OCI-LY7 (cell line): ENCODE results near the gene BAIAP2. TPM values are rescaled to one million over a fixed set of nuclear protein-coding genes. Genes with fewer than 3 reads are reported as not detected.
A peak's percentile ranks its signal among the peaks of the same experiment; 100 is the strongest.

Experiments
- BruUV-seq: library from RNA; stranded (reverse); fragments of 400-500 nt; replicated peaks from 2 replicates; lab custom pipeline; 2021; lab: Mats Ljungman, UMichigan
- CTCF ChIA-PET: fragments of 300-600 bp; sonication (Branson Sonifier 250); formaldehyde crosslinking; loops from one replicate; lab custom pipeline; 2022; ENCODE audit warnings: antibody characterized with exemption; ENCODE audit not compliant: unreplicated experiment; lab: Charles Lee
- POLR2A ChIA-PET: fragments of 300-600 bp; sonication (Branson Sonifier 250); formaldehyde crosslinking; loops from one replicate; lab custom pipeline; 2022; ENCODE audit warnings: antibody characterized with exemption; lab: Charles Lee
- DNase-seq: peaks from one replicate; pipeline ENCODE4 v3.0.0-alpha.2; 2015; ENCODE audit warnings: low spot score
- H2AFZ ChIP-seq: fragments of 200-600 bp; sonication (generic), shearing (Covaris generic); 2 replicates; pipeline ENCODE4 v1.6.1; 2014; ENCODE audit warnings: mild to moderate bottlenecking, antibody characterized with exemption, low read length, moderate library complexity
- H3K27ac ChIP-seq: fragments of 200-600 bp; sonication (generic); 2 replicates; pipeline ENCODE4 v1.5.1; 2014; ENCODE audit warnings: mixed run types, low read depth, mild to moderate bottlenecking, moderate library complexity, low read length, inconsistent platforms; ENCODE audit not compliant: poor library complexity, severe bottlenecking
- H3K36me3 ChIP-seq: fragments of 200-600 bp; sonication (generic); 2 replicates; pipeline ENCODE4 v1.6.1; 2014; ENCODE audit warnings: mild to moderate bottlenecking, antibody characterized with exemption, low read length, moderate library complexity, mixed read lengths; ENCODE audit not compliant: insufficient read depth
- H3K4me1 ChIP-seq: fragments of 200-600 bp; sonication (generic); 2 replicates; pipeline ENCODE4 v1.5.1; 2014; ENCODE audit warnings: mild to moderate bottlenecking, low read length; ENCODE audit not compliant: insufficient read depth, poor library complexity, severe bottlenecking
- H3K4me2 ChIP-seq: fragments of 200-600 bp; sonication (generic); 2 replicates; pipeline ENCODE4 v1.6.1; 2014; ENCODE audit warnings: mild to moderate bottlenecking, low read length
- H3K4me3 ChIP-seq: fragments of 200-600 bp; sonication (generic); 2 replicates; pipeline ENCODE4 v1.5.1; 2014; ENCODE audit warnings: mild to moderate bottlenecking, low read depth, low read length; ENCODE audit not compliant: poor library complexity, severe bottlenecking
- H3K79me2 ChIP-seq: fragments of 200-600 bp; sonication (generic); 2 replicates; pipeline ENCODE4 v1.6.1; 2016; ENCODE audit warnings: low read depth, mild to moderate bottlenecking, low read length, moderate library complexity, mixed read lengths; ENCODE audit not compliant: insufficient read depth
- H3K9me2 ChIP-seq: fragments of 200-600 bp; sonication (generic); 2 replicates; pipeline ENCODE4 v1.6.1; 2016; ENCODE audit warnings: mild to moderate bottlenecking, low read length, mixed read lengths; ENCODE audit not compliant: insufficient read depth
- H3K9me3 ChIP-seq: fragments of 200-600 bp; sonication (generic); 2 replicates; pipeline ENCODE4 v1.6.1; 2014; ENCODE audit warnings: mild to moderate bottlenecking, mixed run types, low read length, mixed read lengths
- H4K20me1 ChIP-seq: fragments of 200-600 bp; sonication (generic); 2 replicates; pipeline ENCODE4 v1.6.1; 2014; ENCODE audit warnings: mild to moderate bottlenecking, antibody characterized with exemption, low read length, moderate library complexity, mixed read lengths; ENCODE audit not compliant: insufficient read depth
- CTCF ChIP-seq: fragments of 200-600 bp; sonication (generic); conservative IDR thresholded peaks from 2 replicates; pipeline ENCODE4 v1.5.1; 2014; ENCODE audit warnings: mild to moderate bottlenecking, antibody characterized with exemption, low read length, moderate library complexity, mixed read lengths
- EZH2phosphoT487 ChIP-seq: fragments of 200-600 bp; sonication (generic); IDR thresholded peaks from 2 replicates; pipeline ENCODE4 v1.6.1; 2018; ENCODE audit warnings: low read depth, borderline replicate concordance, mild to moderate bottlenecking, mixed run types, antibody characterized with exemption, low read length, moderate library complexity, mixed read lengths
- intact Hi-C: fragments of 100-400 bp; cut with micrococcal nuclease; formaldehyde crosslinking; loops from one replicate; pipeline ENCODE4 v1.10.0; 2022; ENCODE audit not compliant: unreplicated experiment
- total RNA-seq, 2 experiments: library from RNA; depleted of rRNA in 1 of 2; stranded (reverse); fragments of >200 nt in 1 of 2; shearing (Covaris generic) in 1 of 2; gene quantifications; 2 replicates each; pipeline ENCODE4 v1.2.3, GENCODE V29; 2014 to 2022

BAIAP2 gene
- total RNA-seq, 2 experiments from 2014 or later: 2.1 to 2.3 TPM

GRCh38 chr17:80992077-80992947 lies 42.6 kb upstream of the BAIAP2 start:
- no peaks in the 10 kb centered on the region for H3K36me3 ChIP-seq
- H2AFZ ChIP-seq: peak overlapping the region; percentile 82; the same call in 1 of the 2 replicates
- BruUV-seq: no TSS peak
- peak overlapping the region; percentile 68 for H3K4me2 ChIP-seq
- ChIA-PET CTCF (no interaction called here), POLR2A (no interaction called here)
- H3K4me1 ChIP-seq: no peaks in the 10 kb centered on the region
- H3K79me2 ChIP-seq: no peaks in the 10 kb centered on the region
- TF ChIP-seq CTCF (no peak), EZH2phosphoT487 (peak; percentile 94; the same call in 1 of the 2 replicates)
- no peaks in the 10 kb centered on the region for H4K20me1 ChIP-seq
- H3K4me3 ChIP-seq: peak overlapping the region; percentile 82
- intact Hi-C loops: no loop called here
- no peak overlapping the region for H3K27ac ChIP-seq
- DNase-seq: no peak
- H3K9me2 ChIP-seq: no peaks in the 10 kb centered on the region
- no peaks in the 10 kb centered on the region for H3K9me3 ChIP-seq

GRCh38 chr17:80992948-80993624 lies 41.9 kb upstream of the BAIAP2 start:
- peak overlapping the region; percentile 68 for H3K4me2 ChIP-seq
- H4K20me1 ChIP-seq: no peaks in the 10 kb centered on the region
- no peak overlapping the region for H2AFZ ChIP-seq
- POLR2A ChIA-PET: no interaction called here
- DNase-seq: no peak
- no peaks in the 10 kb centered on the region for H3K9me2 ChIP-seq
- H3K79me2 ChIP-seq: no peaks in the 10 kb centered on the region
- no peaks in the 10 kb centered on the region for H3K36me3 ChIP-seq
- CTCF ChIA-PET: no interaction called here
- no peaks in the 10 kb centered on the region for H3K4me1 ChIP-seq
- no peak overlapping the region for H3K4me3 ChIP-seq
- no peak overlapping the region for H3K27ac ChIP-seq
- H3K9me3 ChIP-seq: no peaks in the 10 kb centered on the region
- TSS peak; percentile 73 for BruUV-seq
- TF ChIP-seq CTCF (no peak), EZH2phosphoT487 (no peak)
- intact Hi-C loops: no loop called here

GRCh38 chr17:80995131-80995530 lies 39.8 kb upstream of the BAIAP2 start:
- Histone ChIP-seq H3K9me2 (no peaks in the 10 kb centered on the region), H4K20me1 (no peaks in the 10 kb centered on the region), H3K79me2 (no peaks in the 10 kb centered on the region), H2AFZ (no peak overlapping the region), H3K36me3 (no peaks in the 10 kb centered on the region), H3K27ac (no peak overlapping the region), H3K4me3 (no peak overlapping the region), H3K9me3 (no peaks in the 10 kb centered on the region), H3K4me2 (no peak overlapping the region), H3K4me1 (no peaks in the 10 kb centered on the region)
- DNase-seq: no peak
- BruUV-seq: no TSS peak
- TF ChIP-seq CTCF: no peak
- TF ChIP-seq EZH2phosphoT487: no peak
- ChIA-PET POLR2A (no interaction called here), CTCF (no interaction called here)
- intact Hi-C loops: no loop called here
